WTC11 (cell line): ENCODE data around the gene SIGMAR1. TPM values are rescaled to one million over a fixed set of nuclear protein-coding genes. Genes with fewer than 3 reads are reported as not detected.

Source experiments
- E2F4 ChIP-seq: sonication (generic); formaldehyde crosslinking; IDR thresholded peaks from 2 replicates; pipeline ENCODE4 v1.8.1; 2022; ENCODE audit warnings: low read depth, mild to moderate bottlenecking, moderate library complexity, missing genetic modification reagents, borderline replicate concordance
- ELF4 ChIP-seq: sonication (generic); formaldehyde crosslinking; IDR thresholded peaks from 2 replicates; pipeline ENCODE4 v1.8.1; 2022; ENCODE audit warnings: low read depth, mild to moderate bottlenecking, moderate library complexity, missing genetic modification reagents
- GABPB1 ChIP-seq: sonication (generic); formaldehyde crosslinking; IDR thresholded peaks from 2 replicates; pipeline ENCODE4 v1.8.1; 2023; ENCODE audit warnings: mild to moderate bottlenecking, missing genetic modification reagents
- GTF2I ChIP-seq: fragments of 250-450 bp; sonication (Bioruptor Pico); conservative IDR thresholded peaks from 2 replicates; pipeline ENCODE4 v1.4.0; 2021; ENCODE audit warnings: mild to moderate bottlenecking
- IRF2 ChIP-seq: sonication (generic); formaldehyde crosslinking; IDR thresholded peaks from 2 replicates; pipeline ENCODE4 v1.8.0; 2022; ENCODE audit warnings: low read depth, missing genetic modification reagents, borderline replicate concordance
- MAX ChIP-seq: sonication (generic); formaldehyde crosslinking; IDR thresholded peaks from 2 replicates; pipeline ENCODE4 v1.8.0; 2022; ENCODE audit warnings: mild to moderate bottlenecking, missing genetic modification reagents
- NR3C1 ChIP-seq: sonication (generic); formaldehyde crosslinking; conservative IDR thresholded peaks from 2 replicates; pipeline ENCODE4 v1.8.1; 2023; ENCODE audit warnings: low read depth, mild to moderate bottlenecking, missing genetic modification reagents
- SOX15 ChIP-seq: fragments of 250-450 bp; sonication (Bioruptor Pico); IDR thresholded peaks from 2 replicates; pipeline ENCODE4 v1.9.0; 2021; ENCODE audit warnings: mild to moderate bottlenecking
- STAT6 ChIP-seq: sonication (generic); formaldehyde crosslinking; conservative IDR thresholded peaks from 2 replicates; pipeline ENCODE4 v1.8.1; 2023; ENCODE audit warnings: mild to moderate bottlenecking, low read depth, missing genetic modification reagents, moderate library complexity
- TEAD1 ChIP-seq: sonication (generic); formaldehyde crosslinking; IDR thresholded peaks from 2 replicates; pipeline ENCODE4 v1.8.0; 2022; ENCODE audit warnings: mild to moderate bottlenecking, missing genetic modification reagents
- TEAD4 ChIP-seq: sonication (generic); formaldehyde crosslinking; IDR thresholded peaks from 2 replicates; pipeline ENCODE4 v1.8.0; 2022; ENCODE audit warnings: mild to moderate bottlenecking, missing genetic modification reagents
- ZNF121 ChIP-seq: sonication (generic); formaldehyde crosslinking; IDR thresholded peaks from 2 replicates; pipeline ENCODE4 v1.8.0; 2023; ENCODE audit warnings: missing genetic modification reagents
- ZNF138 ChIP-seq: sonication (generic); formaldehyde crosslinking; conservative IDR thresholded peaks from 2 replicates; pipeline ENCODE4 v1.8.1; 2022; ENCODE audit warnings: mild to moderate bottlenecking, moderate library complexity, missing genetic modification reagents
- ZNF232 ChIP-seq: sonication (generic); formaldehyde crosslinking; IDR thresholded peaks from 2 replicates; pipeline ENCODE4 v1.8.0; 2022; ENCODE audit warnings: mild to moderate bottlenecking, missing genetic modification reagents
- ZNF317 ChIP-seq: sonication (generic); formaldehyde crosslinking; IDR thresholded peaks from 2 replicates; pipeline ENCODE4 v1.8.1; 2023; ENCODE audit warnings: low read depth, mild to moderate bottlenecking, moderate library complexity, missing genetic modification reagents, borderline replicate concordance
- ZNF396 ChIP-seq: fragments of 250-450 bp; sonication (Bioruptor Pico); IDR thresholded peaks from 2 replicates; pipeline ENCODE4 v1.8.0; 2021; ENCODE audit warnings: mild to moderate bottlenecking, moderate library complexity, borderline replicate concordance
- ZNF423 ChIP-seq: fragments of 250-450 bp; sonication (Bioruptor Pico); IDR thresholded peaks from 2 replicates; pipeline ENCODE4 v2.1.2; 2022; ENCODE audit warnings: mild to moderate bottlenecking, moderate library complexity
- ZNF512 ChIP-seq: sonication (generic); formaldehyde crosslinking; IDR thresholded peaks from 2 replicates; pipeline ENCODE4 v1.8.1; 2022; ENCODE audit warnings: missing genetic modification reagents, borderline replicate concordance
- ZNF532 ChIP-seq: fragments of 250-450 bp; sonication (Bioruptor Pico); IDR thresholded peaks from 2 replicates; pipeline ENCODE4 v1.9.0; 2021; ENCODE audit warnings: mild to moderate bottlenecking, borderline replicate concordance
- total RNA-seq: library from RNA; stranded (reverse); gene quantifications from 3 replicates; pipeline ENCODE4 v1.2.3, GENCODE V29; 2021
- TF ChIP-seq, protein P1 (sequence below): fragments of 200-600 bp; IDR thresholded peaks from 2 replicates; pipeline ENCODE4 v1.8.0; 2022; ENCODE audit warnings: antibody characterized with exemption
- TF ChIP-seq, protein P2 (sequence below): sonication (generic); formaldehyde crosslinking; IDR thresholded peaks from 2 replicates; pipeline ENCODE4 v1.8.1; 2023; ENCODE audit warnings: mild to moderate bottlenecking, moderate library complexity, missing genetic modification reagents

The SIGMAR1 gene
- total RNA-seq, 1 experiment from 2014 or later = 108 TPM

- TF ChIP-seq ZNF512 (no peak), ZNF121 (no peak), SOX15 (CRISPR knock-in tag) (no peak), TEAD4 (no peak), GABPB1 (CRISPR knock-in tag) (0 out of 2 replicates have a peak, but pooled peaks have one; percentile 30), IRF2 (CRISPR knock-in tag) (no peak), ELF4 (CRISPR knock-in tag) (no peak), ZNF232 (no peak), ZNF423 (CRISPR knock-in tag) (no peak), NR3C1 (CRISPR knock-in tag) (no peak), GTF2I (CRISPR knock-in tag) (no peak), ZNF396 (no peak), MAX (peak; percentile 63; the same call in 1 of the 2 replicates), TEAD1 (CRISPR knock-in tag) (peak; percentile 53; the same call in 1 of the 2 replicates), ZNF317 (no peak), E2F4 (CRISPR knock-in tag) (no peak), ZNF138 (CRISPR knock-in tag) (no peak; the same call in 1 of the 2 replicates), ZNF532 (CRISPR knock-in tag) (no peak), STAT6 (CRISPR knock-in tag) (no peak)
- TF ChIP-seq, protein P1, sequence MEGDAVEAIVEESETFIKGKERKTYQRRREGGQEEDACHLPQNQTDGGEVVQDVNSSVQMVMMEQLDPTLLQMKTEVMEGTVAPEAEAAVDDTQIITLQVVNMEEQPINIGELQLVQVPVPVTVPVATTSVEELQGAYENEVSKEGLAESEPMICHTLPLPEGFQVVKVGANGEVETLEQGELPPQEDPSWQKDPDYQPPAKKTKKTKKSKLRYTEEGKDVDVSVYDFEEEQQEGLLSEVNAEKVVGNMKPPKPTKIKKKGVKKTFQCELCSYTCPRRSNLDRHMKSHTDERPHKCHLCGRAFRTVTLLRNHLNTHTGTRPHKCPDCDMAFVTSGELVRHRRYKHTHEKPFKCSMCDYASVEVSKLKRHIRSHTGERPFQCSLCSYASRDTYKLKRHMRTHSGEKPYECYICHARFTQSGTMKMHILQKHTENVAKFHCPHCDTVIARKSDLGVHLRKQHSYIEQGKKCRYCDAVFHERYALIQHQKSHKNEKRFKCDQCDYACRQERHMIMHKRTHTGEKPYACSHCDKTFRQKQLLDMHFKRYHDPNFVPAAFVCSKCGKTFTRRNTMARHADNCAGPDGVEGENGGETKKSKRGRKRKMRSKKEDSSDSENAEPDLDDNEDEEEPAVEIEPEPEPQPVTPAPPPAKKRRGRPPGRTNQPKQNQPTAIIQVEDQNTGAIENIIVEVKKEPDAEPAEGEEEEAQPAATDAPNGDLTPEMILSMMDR = no peak
- TF ChIP-seq, protein P2, sequence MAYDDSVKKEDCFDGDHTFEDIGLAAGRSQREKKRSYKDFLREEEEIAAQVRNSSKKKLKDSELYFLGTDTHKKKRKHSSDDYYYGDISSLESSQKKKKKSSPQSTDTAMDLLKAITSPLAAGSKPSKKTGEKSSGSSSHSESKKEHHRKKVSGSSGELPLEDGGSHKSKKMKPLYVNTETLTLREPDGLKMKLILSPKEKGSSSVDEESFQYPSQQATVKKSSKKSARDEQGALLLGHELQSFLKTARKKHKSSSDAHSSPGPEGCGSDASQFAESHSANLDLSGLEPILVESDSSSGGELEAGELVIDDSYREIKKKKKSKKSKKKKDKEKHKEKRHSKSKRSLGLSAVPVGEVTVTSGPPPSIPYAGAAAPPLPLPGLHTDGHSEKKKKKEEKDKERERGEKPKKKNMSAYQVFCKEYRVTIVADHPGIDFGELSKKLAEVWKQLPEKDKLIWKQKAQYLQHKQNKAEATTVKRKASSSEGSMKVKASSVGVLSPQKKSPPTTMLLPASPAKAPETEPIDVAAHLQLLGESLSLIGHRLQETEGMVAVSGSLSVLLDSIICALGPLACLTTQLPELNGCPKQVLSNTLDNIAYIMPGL (CRISPR knock-in tag) = peak; percentile 85; the same call in 1 of the 2 replicates
Measured at GRCh38 chr9:34611811-34612787, 25.5 kb downstream of the SIGMAR1 start, which contains the start of gene RPP25L (continued).
